ENCODE data around the gene KCNAB3.

The KCNAB3 gene

GRCh38 chr17:7893187-7893880 lies 36.3 kb downstream of the KCNAB3 start:
- H3K4me3 ChIP-seq (ENCODE audit: low read depth, low read length): no peak overlapping the region
- DNase-seq (ENCODE audit: low read depth): no peak
- no peak for TF ChIP-seq CTCF (conservative IDR thresholded peaks at IDR 0.05; ENCODE audit: low read depth, low read length)

GRCh38 chr17:7889166-7889955 lies 40.3 kb downstream of the KCNAB3 start:
- TF ChIP-seq CTCF (conservative IDR thresholded peaks at IDR 0.05; ENCODE audit: low read depth, low read length): peak; percentile 41
- no peak overlapping the region for H3K4me3 ChIP-seq (ENCODE audit: low read depth, low read length)
- peak; percentile 84 for DNase-seq (ENCODE audit: low read depth)

- TF ChIP-seq CTCF (conservative IDR thresholded peaks at IDR 0.05; ENCODE audit: low read depth, low read length): no peak
- peak; percentile 50 for DNase-seq (ENCODE audit: low read depth)
- peak within 1 kb of the TSS; percentile 58 for H3K4me3 ChIP-seq (ENCODE audit: low read depth, low read length)
These were observed 41.3 kb downstream of the KCNAB3 start, which contains the start of gene CHD3 for GRCh38 chr17:7888184-7888920. CHD3 (plus strand) TSS chr17:7888789; CDS start chr17:7889001, 212 bp downstream.

- DNase-seq (ENCODE audit: low read depth): peak; percentile 99
- H3K4me3 ChIP-seq (ENCODE audit: low read depth, low read length): peak overlapping the region; percentile 86
- TF ChIP-seq CTCF (conservative IDR thresholded peaks at IDR 0.05; ENCODE audit: low read depth, low read length): no peak
These were observed 42.0 kb downstream of the KCNAB3 start for GRCh38 chr17:7887482-7888183.

GRCh38 chr17:7887038-7887481 lies 42.6 kb downstream of the KCNAB3 start:
- DNase-seq (ENCODE audit: low read depth): no peak
- H3K4me3 ChIP-seq (ENCODE audit: low read depth, low read length): peak overlapping the region; percentile 86
- peak; percentile 20 for TF ChIP-seq CTCF (conservative IDR thresholded peaks at IDR 0.05; ENCODE audit: low read depth, low read length)

GRCh38 chr17:7886227-7887037 lies 43.2 kb downstream of the KCNAB3 start:
- peak overlapping the region; percentile 86 for H3K4me3 ChIP-seq (ENCODE audit: low read depth, low read length)
- peak; percentile 28 for DNase-seq (ENCODE audit: low read depth)

More at GRCh38 chr17:7886227-7887037, 43.2 kb downstream of the KCNAB3 start:
- TF ChIP-seq CTCF (conservative IDR thresholded peaks at IDR 0.05; ENCODE audit: low read depth, low read length): peak; percentile 25
